ENCODE measurements around the gene KBTBD2.

GRCh38 chr7:32846630-32847225 lies 44.8 kb downstream of the KBTBD2 start:
- TF ChIP-seq EZH2phosphoT487 (IDR thresholded peaks at IDR 0.05; ENCODE audit: insufficient read depth, low read depth) (no peak), EZH2 (IDR thresholded peaks at IDR 0.05; ENCODE audit: insufficient read depth, poor library complexity, severe bottlenecking) (no peak)
